Measurements from ENCODE around the gene ISOC2. TPM values are rescaled to one million over a fixed set of nuclear protein-coding genes. Genes with fewer than 3 reads are reported as not detected.

ISOC2 gene
- total and polyA plus RNA-seq, 2 donors, result 35.1 to 94.1 TPM

DNA sequence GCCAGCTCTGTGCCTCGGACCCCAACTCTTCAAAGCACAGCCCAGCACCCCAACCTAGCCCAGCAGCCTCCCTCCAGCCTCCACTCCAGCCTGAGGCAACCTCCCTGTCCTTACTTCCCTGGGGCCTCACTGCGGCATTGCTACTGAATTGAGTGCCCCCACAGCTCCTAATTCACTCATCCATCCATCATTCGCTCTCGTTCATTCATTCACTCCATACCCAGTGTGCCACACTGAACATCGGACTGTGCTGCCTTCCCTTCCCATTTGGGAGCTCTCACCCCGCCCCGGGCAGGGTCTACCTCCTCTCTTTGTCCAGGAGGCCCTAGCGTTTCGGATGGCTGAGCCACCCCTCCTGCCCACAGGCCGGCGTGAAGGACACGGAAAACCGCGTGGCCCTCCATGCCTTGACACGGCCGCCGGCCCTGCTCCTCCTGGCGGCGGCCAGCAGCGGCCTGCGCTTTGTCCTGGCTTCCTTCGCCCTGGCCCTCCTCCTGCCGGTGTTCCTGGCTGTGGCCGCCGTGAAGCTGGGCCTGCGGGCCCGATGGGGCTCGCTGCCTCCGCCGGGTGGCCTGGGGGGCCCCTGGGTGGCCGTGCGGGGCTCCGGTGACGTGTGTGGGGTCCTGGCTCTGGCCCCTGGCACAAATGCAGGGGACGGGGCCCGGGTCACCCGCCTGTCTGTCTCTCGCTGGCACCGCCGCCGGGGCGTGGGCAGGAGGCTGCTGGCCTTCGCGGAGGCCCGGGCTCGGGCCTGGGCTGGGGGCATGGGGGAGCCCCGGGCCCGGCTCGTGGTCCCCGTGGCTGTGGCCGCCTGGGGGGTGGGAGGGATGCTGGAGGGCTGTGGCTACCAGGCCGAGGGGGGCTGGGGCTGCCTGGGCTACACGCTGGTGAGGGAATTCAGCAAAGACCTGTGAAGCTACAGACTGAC, 24.9 kb upstream of the ISOC2 start:
- Histone ChIP-seq H3K4me1 (ENCODE audit: insufficient read depth) (no peaks in the 10 kb centered on the region), H3K27ac (ENCODE audit: low read depth) (no peak overlapping the region), H3K4me3 (ENCODE audit: low read depth, low read length) (no peak overlapping the region), H3K36me3 (ENCODE audit: insufficient read depth) (no peaks in the 10 kb centered on the region)
- 78% methylated on average over 53 of the region's 53 CpGs for WGBS
- no peak for DNase-seq (ENCODE audit: extremely low spot score)

- 25% methylated on average over 18 of the region's 18 CpGs for WGBS
- H3K27ac ChIP-seq (ENCODE audit: low read depth), result peak overlapping the region; percentile 35
- DNase-seq (ENCODE audit: extremely low spot score), result no peak
- peak overlapping the region; percentile 57 for H3K4me3 ChIP-seq (ENCODE audit: low read depth, low read length)
- no peaks in the 10 kb centered on the region for H3K36me3 ChIP-seq (ENCODE audit: insufficient read depth)
- H3K4me1 ChIP-seq (ENCODE audit: insufficient read depth), result no peaks in the 10 kb centered on the region
Measured at GRCh38 chr19:55485439-55486011, 24.1 kb upstream of the ISOC2 start.

DNA sequence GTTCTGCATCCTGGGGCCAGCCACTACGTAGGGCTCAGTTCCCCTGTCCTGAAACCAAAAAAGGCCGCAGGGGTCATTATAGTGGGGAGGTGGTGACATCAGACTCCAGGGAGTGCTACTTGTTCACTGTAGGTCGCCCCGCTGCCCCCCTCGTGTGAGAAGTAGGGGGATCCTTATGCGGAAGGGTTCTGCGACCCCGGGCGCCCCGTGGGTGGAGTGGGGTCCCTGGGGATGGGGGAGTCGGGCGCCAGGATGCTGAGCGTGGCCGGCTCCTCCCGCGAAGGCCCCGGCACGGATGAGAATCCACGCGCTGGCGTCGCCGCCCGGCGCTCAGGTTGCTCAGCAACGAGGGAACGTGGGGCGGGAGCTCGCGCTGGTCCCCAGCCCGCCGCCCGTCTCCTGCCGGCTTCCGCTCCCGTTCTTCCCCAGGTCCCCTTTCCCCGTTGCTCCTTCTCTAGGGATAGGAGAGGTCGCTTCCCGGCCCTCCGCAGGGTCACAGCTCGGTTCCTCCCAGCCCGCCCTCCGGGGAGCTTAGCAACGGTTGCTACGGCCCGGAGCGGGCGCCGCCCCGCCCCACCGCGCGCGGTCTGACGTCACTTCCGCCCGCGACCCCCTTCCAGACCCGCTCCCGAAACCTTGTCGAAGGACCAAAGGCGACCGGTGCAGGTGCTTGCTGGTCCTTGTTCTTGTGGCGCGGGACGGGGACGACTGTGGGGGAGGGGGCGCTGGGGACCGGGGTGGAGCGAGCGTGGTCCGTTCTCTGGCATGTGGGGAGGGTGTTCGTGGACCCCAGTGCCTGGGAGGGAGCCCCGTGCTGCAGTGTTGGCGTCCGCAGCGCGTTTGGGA, 23.4 kb upstream of the ISOC2 start, which contains the start of gene NAT14:
Gene NAT14, plus strand, starts transcription at position 596 of the 846 bp plus-strand sequence. CDS start 521 bp downstream, outside the sequence.
- 2% methylated on average over 78 of the region's 78 CpGs for WGBS
- no peak for DNase-seq (ENCODE audit: extremely low spot score)
- peak within 1 kb of the TSS; percentile 63 for H3K27ac ChIP-seq (ENCODE audit: low read depth)
- H3K36me3 ChIP-seq (ENCODE audit: insufficient read depth), result no peaks in the 10 kb centered on the region
- peak within 1 kb of the TSS; percentile 57 for H3K4me3 ChIP-seq (ENCODE audit: low read depth, low read length)
- H3K4me1 ChIP-seq (ENCODE audit: insufficient read depth), result no peaks in the 10 kb centered on the region

GRCh38 chr19:55483706-55484592, 22.5 kb upstream of the ISOC2 start:
- WGBS, result 76% methylated on average over 46 of the region's 46 CpGs
- H3K27ac ChIP-seq (ENCODE audit: low read depth), result no peak overlapping the region
- no peaks in the 10 kb centered on the region for H3K36me3 ChIP-seq (ENCODE audit: insufficient read depth)
- H3K4me3 ChIP-seq (ENCODE audit: low read depth, low read length), result peak overlapping the region; percentile 57
- H3K4me1 ChIP-seq (ENCODE audit: insufficient read depth), result no peaks in the 10 kb centered on the region
- DNase-seq (ENCODE audit: extremely low spot score), result no peak

DNA sequence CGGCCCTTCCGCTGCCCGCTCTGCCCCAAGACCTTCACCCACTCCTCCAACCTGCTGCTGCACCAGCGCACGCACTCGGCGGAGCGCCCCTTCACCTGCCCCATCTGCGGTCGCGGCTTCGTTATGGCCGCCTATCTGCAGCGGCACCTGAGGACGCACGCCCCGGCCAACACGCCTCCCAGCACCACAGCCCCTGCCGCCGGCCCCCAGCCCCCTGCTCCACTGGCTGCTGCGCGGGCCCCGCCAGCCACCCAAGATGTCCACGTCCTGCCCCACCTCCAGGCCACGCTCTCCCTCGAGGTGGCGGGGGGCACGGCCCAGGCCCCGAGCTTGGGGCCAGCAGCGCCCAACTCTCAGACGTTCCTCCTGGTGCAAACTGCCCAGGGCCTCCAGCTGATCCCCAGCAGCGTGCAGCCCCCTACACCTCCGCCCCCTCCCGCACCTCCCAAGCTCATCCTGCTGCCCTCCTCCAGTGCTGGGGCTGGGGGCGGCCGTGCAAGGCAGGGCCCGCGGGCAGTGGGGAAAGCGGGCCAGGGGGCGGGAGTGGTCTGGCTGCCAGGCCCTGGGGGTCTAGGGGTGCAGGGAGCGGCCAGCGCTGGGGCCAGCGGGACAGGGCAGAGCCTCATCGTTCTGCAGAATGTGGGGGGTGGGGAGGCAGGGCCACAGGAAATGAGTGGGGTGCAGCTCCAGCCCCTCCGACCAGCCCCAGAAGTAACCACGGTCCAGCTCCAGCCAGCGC, 21.7 kb upstream of the ISOC2 start:
- Histone ChIP-seq H3K36me3 (ENCODE audit: insufficient read depth) (no peaks in the 10 kb centered on the region), H3K27ac (ENCODE audit: low read depth) (no peak overlapping the region), H3K4me3 (ENCODE audit: low read depth, low read length) (no peak overlapping the region), H3K4me1 (ENCODE audit: insufficient read depth) (no peaks in the 10 kb centered on the region)
- DNase-seq (ENCODE audit: extremely low spot score), result no peak
- 92% methylated on average over 47 of the region's 47 CpGs for WGBS

GRCh38 chr19:55482156-55482961, 20.9 kb upstream of the ISOC2 start:
- Histone ChIP-seq H3K36me3 (ENCODE audit: insufficient read depth) (no peaks in the 10 kb centered on the region), H3K4me1 (ENCODE audit: insufficient read depth) (no peaks in the 10 kb centered on the region), H3K4me3 (ENCODE audit: low read depth, low read length) (no peak overlapping the region), H3K27ac (ENCODE audit: low read depth) (no peak overlapping the region)
- 89% methylated on average over 83 of the region's 83 CpGs for WGBS
- no peak for DNase-seq (ENCODE audit: extremely low spot score)

- no peaks in the 10 kb centered on the region for H3K4me1 ChIP-seq (ENCODE audit: insufficient read depth)
- no peaks in the 10 kb centered on the region for H3K36me3 ChIP-seq (ENCODE audit: insufficient read depth)
- WGBS, result 71% methylated on average over 40 of the region's 40 CpGs
- no peak for DNase-seq (ENCODE audit: extremely low spot score)
- no peak overlapping the region for H3K4me3 ChIP-seq (ENCODE audit: low read depth, low read length)
- H3K27ac ChIP-seq (ENCODE audit: low read depth), result no peak overlapping the region
Measured at GRCh38 chr19:55481794-55482155, 20.3 kb upstream of the ISOC2 start.

DNA sequence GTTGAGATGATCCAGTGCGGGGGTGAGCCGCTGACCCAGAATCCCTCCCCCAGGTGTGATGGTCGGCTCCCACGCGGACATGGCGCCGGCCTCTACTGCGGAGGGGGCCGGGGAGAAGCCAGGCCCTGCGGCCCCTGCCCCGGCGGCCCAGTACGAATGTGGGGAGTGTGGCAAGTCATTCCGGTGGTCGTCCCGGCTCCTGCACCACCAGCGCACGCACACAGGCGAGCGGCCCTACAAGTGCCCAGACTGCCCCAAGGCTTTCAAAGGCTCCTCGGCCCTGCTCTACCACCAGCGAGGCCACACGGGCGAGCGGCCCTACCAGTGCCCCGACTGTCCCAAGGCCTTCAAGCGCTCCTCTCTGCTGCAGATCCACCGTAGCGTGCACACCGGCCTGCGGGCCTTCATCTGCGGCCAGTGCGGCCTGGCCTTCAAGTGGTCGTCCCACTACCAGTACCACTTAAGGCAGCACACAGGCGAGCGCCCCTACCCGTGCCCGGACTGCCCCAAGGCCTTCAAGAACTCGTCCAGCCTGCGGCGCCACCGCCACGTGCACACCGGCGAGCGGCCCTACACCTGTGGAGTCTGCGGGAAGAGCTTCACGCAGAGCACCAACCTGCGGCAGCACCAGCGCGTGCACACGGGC, 19.8 kb upstream of the ISOC2 start:
- Histone ChIP-seq H3K4me1 (ENCODE audit: insufficient read depth) (no peaks in the 10 kb centered on the region), H3K36me3 (ENCODE audit: insufficient read depth) (no peaks in the 10 kb centered on the region), H3K27ac (ENCODE audit: low read depth) (no peak overlapping the region), H3K4me3 (ENCODE audit: low read depth, low read length) (no peak overlapping the region)
- WGBS, result 93% methylated on average over 52 of the region's 52 CpGs
- no peak for DNase-seq (ENCODE audit: extremely low spot score)

- Histone ChIP-seq H3K27ac (ENCODE audit: low read depth) (no peak overlapping the region), H3K36me3 (ENCODE audit: insufficient read depth) (no peaks in the 10 kb centered on the region), H3K4me3 (ENCODE audit: low read depth, low read length) (no peak overlapping the region), H3K4me1 (ENCODE audit: insufficient read depth) (no peaks in the 10 kb centered on the region)
- WGBS, result 81% methylated on average over 15 of the region's 15 CpGs
- DNase-seq (ENCODE audit: extremely low spot score), result no peak
Measured at GRCh38 chr19:55479451-55480230, 18.2 kb upstream of the ISOC2 start.

DNA sequence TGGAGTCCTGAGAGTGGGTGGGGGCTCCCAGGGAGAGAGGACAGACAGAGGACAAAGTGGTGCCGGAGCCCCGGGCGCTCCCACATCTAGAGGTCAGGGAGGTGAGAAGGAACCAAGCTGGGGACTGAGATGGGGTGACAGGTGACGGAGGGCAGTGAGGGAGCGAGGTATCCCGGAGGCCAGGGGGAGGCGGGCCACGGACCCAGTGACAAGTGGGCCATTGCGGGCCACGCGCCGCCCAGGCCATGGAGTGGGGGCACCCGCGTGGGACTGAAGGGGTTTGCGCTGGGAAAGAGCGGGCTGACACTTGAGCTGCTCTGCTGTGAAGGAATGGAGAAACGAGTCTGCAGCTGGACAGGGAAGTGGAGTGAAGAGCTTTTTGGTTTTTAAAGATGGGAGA, 17.6 kb upstream of the ISOC2 start:
- DNase-seq (ENCODE audit: extremely low spot score), result no peak
- Histone ChIP-seq H3K4me1 (ENCODE audit: insufficient read depth) (no peaks in the 10 kb centered on the region), H3K27ac (ENCODE audit: low read depth) (no peak overlapping the region), H3K36me3 (ENCODE audit: insufficient read depth) (no peaks in the 10 kb centered on the region), H3K4me3 (ENCODE audit: low read depth, low read length) (no peak overlapping the region)
- WGBS, result 87% methylated on average over 17 of the region's 17 CpGs

GRCh38 chr19:55478364-55478763, 16.9 kb upstream of the ISOC2 start:
- no peaks in the 10 kb centered on the region for H3K4me1 ChIP-seq (ENCODE audit: insufficient read depth)
- WGBS, result 86% methylated on average over 12 of the region's 12 CpGs
- H3K27ac ChIP-seq (ENCODE audit: low read depth), result no peak overlapping the region
- no peak for DNase-seq (ENCODE audit: extremely low spot score)
- no peaks in the 10 kb centered on the region for H3K36me3 ChIP-seq (ENCODE audit: insufficient read depth)
- no peak overlapping the region for H3K4me3 ChIP-seq (ENCODE audit: low read depth, low read length)

Data from urinary bladder (tissue), 4 donors.